IMR-90 (cell line): Measurements from ENCODE around the gene LRRFIP1. TPM values are rescaled to one million over a fixed set of nuclear protein-coding genes. Genes with fewer than 3 reads are reported as not detected.

Experiments
- ATAC-seq: fragments of 200-7000 bp; cut with Tn5 transposase; 2 replicates; pipeline ENCODE4 v1.9.1; 2020; ENCODE audit warnings: low read depth, mild to moderate bottlenecking, moderate library complexity
- BruUV-seq: library from RNA; stranded (reverse); fragments of 400-500 nt; replicated peaks from 2 replicates; lab custom pipeline; 2021; lab: Mats Ljungman, UMichigan
- CTCF ChIA-PET: fragments of 300-600 bp; formaldehyde crosslinking; extraction: SDS; loops from one replicate; lab custom pipeline; 2021; ENCODE audit warnings: antibody characterized with exemption; lab: Yijun Ruan, JAX
- POLR2A ChIA-PET: fragments of 300-600 bp; sonication (Branson Sonifier 250); formaldehyde crosslinking; loops from one replicate; lab custom pipeline; 2022; ENCODE audit warnings: antibody characterized with exemption; ENCODE audit not compliant: unreplicated experiment; lab: Charles Lee
- DNase-seq: peaks from one replicate; pipeline ENCODE4 v3.0.0; 2013
- H2AFZ ChIP-seq: replicated peaks from 2 replicates; pipeline ENCODE3; 2013; ENCODE audit warnings: low read length, mild to moderate bottlenecking; ENCODE audit not compliant: poor library complexity
- H2AK5ac ChIP-seq: 2 replicates; pipeline ENCODE4 v1.6.1; 2013; ENCODE audit warnings: low read depth, low read length, inconsistent platforms
- H2AK9ac ChIP-seq: replicated peaks from 2 replicates; pipeline ENCODE3; 2013; ENCODE audit warnings: mild to moderate bottlenecking, low read depth, low read length, moderate library complexity; ENCODE audit not compliant: poor library complexity
- H2BK120ac ChIP-seq: 2 replicates; pipeline ENCODE4 v1.6.1; 2013; ENCODE audit warnings: low read depth, low read length, inconsistent platforms
- H2BK15ac ChIP-seq: 3 replicates; pipeline ENCODE4 v1.6.1; 2013; ENCODE audit warnings: low read depth, low read length, inconsistent platforms
- H2BK20ac ChIP-seq: 2 replicates; pipeline ENCODE4 v1.6.1; 2013; ENCODE audit warnings: low read depth, mild to moderate bottlenecking, inconsistent platforms, low read length, moderate library complexity
- H2BK5ac ChIP-seq: 2 replicates; pipeline ENCODE4 v1.6.1; 2013; ENCODE audit warnings: mild to moderate bottlenecking, low read depth, low read length, inconsistent platforms; ENCODE audit not compliant: poor library complexity, severe bottlenecking
- H3K14ac ChIP-seq: replicated peaks from 2 replicates; pipeline ENCODE4 v1.6.1; 2013; ENCODE audit warnings: low read depth, low read length, inconsistent platforms
- H3K18ac ChIP-seq: 2 replicates; pipeline ENCODE4 v1.6.1; 2013; ENCODE audit warnings: low read depth, low read length, control low read depth
- H3K23ac ChIP-seq: 2 replicates; pipeline ENCODE4 v1.6.1; 2013; ENCODE audit warnings: low read depth, low read length, inconsistent platforms
- H3K27ac ChIP-seq: 2 replicates; pipeline ENCODE4 v1.5.1; 2013; ENCODE audit warnings: mild to moderate bottlenecking, control low read depth, low read length; ENCODE audit not compliant: insufficient read depth
- H3K27me3 ChIP-seq: 2 replicates; pipeline ENCODE4 v1.6.1; 2013; ENCODE audit warnings: low read length; ENCODE audit not compliant: control insufficient read depth, insufficient read depth
- H3K36me3 ChIP-seq: 2 replicates; pipeline ENCODE4 v1.6.1; 2013; ENCODE audit warnings: low read length, mixed read lengths; ENCODE audit not compliant: control insufficient read depth, insufficient read depth
- H3K4ac ChIP-seq: 2 replicates; pipeline ENCODE4 v1.6.1; 2013; ENCODE audit warnings: low read depth, low read length, inconsistent platforms
- H3K4me1 ChIP-seq: 2 replicates; pipeline ENCODE4 v1.6.1; 2013; ENCODE audit warnings: low read length, mixed read lengths; ENCODE audit not compliant: control insufficient read depth, insufficient read depth
- H3K4me2 ChIP-seq: 2 replicates; pipeline ENCODE4 v1.6.1; 2013; ENCODE audit warnings: low read depth, mild to moderate bottlenecking, control low read depth, low read length, moderate library complexity
- H3K4me3 ChIP-seq: 2 replicates; pipeline ENCODE4 v1.5.1; 2013; ENCODE audit warnings: low read depth, mild to moderate bottlenecking, control low read depth, low read length, moderate library complexity; ENCODE audit not compliant: insufficient read depth
- H3K56ac ChIP-seq: 2 replicates; pipeline ENCODE4 v1.6.1; 2013; ENCODE audit warnings: low read length, inconsistent platforms; ENCODE audit not compliant: insufficient read depth; ENCODE audit errors: extremely low read depth
- H3K79me1 ChIP-seq, 2 experiments: 2 replicates each; pipeline ENCODE4 v1.6.1; 2013; ENCODE audit warnings: low read length in 2 of 2, inconsistent platforms in 1 of 2, low read depth in 1 of 2
- H3K9ac ChIP-seq: 2 replicates; pipeline ENCODE4 v1.6.1; 2013; ENCODE audit warnings: low read depth, low read length, control low read depth
- H3K9me1 ChIP-seq: 2 replicates; pipeline ENCODE4 v1.6.1; 2013; ENCODE audit warnings: low read length, inconsistent platforms; ENCODE audit not compliant: insufficient read depth
- H3K9me3 ChIP-seq: 2 replicates; pipeline ENCODE4 v1.6.1; 2013; ENCODE audit warnings: low read length; ENCODE audit not compliant: control insufficient read depth, insufficient read depth
- H4K20me1 ChIP-seq: 2 replicates; pipeline ENCODE4 v1.6.1; 2013; ENCODE audit warnings: low read length, inconsistent platforms; ENCODE audit not compliant: insufficient read depth
- H4K5ac ChIP-seq: 2 replicates; pipeline ENCODE4 v1.6.1; 2013; ENCODE audit warnings: mild to moderate bottlenecking, low read depth, low read length, control low read depth
- H4K8ac ChIP-seq, 2 experiments: 2 replicates each; pipeline ENCODE4 v1.6.1; 2013; ENCODE audit warnings: low read depth in 2 of 2, low read length in 2 of 2, control low read depth in 1 of 2, inconsistent platforms in 1 of 2
- H4K91ac ChIP-seq: 2 replicates; pipeline ENCODE4 v1.6.1; 2013; ENCODE audit warnings: low read depth, low read length, inconsistent platforms; ENCODE audit not compliant: insufficient read depth
- FOS ChIP-seq: fragments of 150-350 bp; IDR thresholded peaks from 2 replicates; pipeline ENCODE4 v1.6.1; 2016; ENCODE audit warnings: low read depth, low read length
- NFE2L2 ChIP-seq: fragments of 150-350 bp; IDR thresholded peaks from 2 replicates; pipeline ENCODE4 v1.6.1; 2016; ENCODE audit warnings: low read depth, mild to moderate bottlenecking, low read length
- POLR2A ChIP-seq: IDR thresholded peaks from 2 replicates; pipeline ENCODE4 v1.6.1; 2012; ENCODE audit warnings: mild to moderate bottlenecking, low read depth, low read length
- SMC3 ChIP-seq: fragments of 150-350 bp; IDR thresholded peaks from 2 replicates; pipeline ENCODE4 v1.6.1; 2016; ENCODE audit warnings: low read depth, mild to moderate bottlenecking, antibody characterized with exemption, low read length, moderate library complexity
- WGBS, 2 experiments: methylation state at CpG; one replicate each; pipeline versions ENCODE4 v1.1.5 to v1.1.7; 2013; ENCODE audit warnings: missing lambda C conversion rate in 2 of 2; ENCODE audit not compliant: insufficient read length in 1 of 2; ENCODE audit errors: extremely low coverage in 2 of 2; 5-methylcytosine and 5-hydroxymethylcytosine counted together
- dilution Hi-C: fragments of 300-500 bp; cut with HindIII; formaldehyde crosslinking; loops from one replicate; pipeline ENCODE4 v1.14.3; 2018; ENCODE audit warnings: low sequenced_read_pairs; ENCODE audit not compliant: unreplicated experiment
- in situ Hi-C: fragments of 300-500 bp; cut with MboI; formaldehyde crosslinking; loops from 3 replicates; pipeline ENCODE4 v1.14.3; 2019; ENCODE audit warnings: low sequenced_read_pairs, inconsistent platforms, mixed read lengths
- intact Hi-C: fragments of 100-400 bp; cut with micrococcal nuclease; formaldehyde crosslinking; loops from 2 replicates; pipeline ENCODE4 v1.10.0; 2022
- polyA plus RNA-seq, 3 experiments: library from polyadenylated mRNA; depleted of rRNA; stranded (reverse); fragments of >200 nt; gene quantifications; 2 replicates each; pipeline ENCODE4 v1.2.3, GENCODE V29; 2012; ENCODE audit warnings: low replicate concordance in 1 of 3
- total RNA-seq: library from RNA; depleted of rRNA; stranded (reverse); fragments of >200 nt; gene quantifications from 2 replicates; pipeline ENCODE4 v1.2.3, GENCODE V29; 2012
- TF ChIP-seq, protein P1 (sequence below): fragments of 150-350 bp; IDR thresholded peaks from 2 replicates; pipeline ENCODE4 v1.6.1; 2016; ENCODE audit warnings: low read depth, mild to moderate bottlenecking, low read length, moderate library complexity, borderline replicate concordance

Gene LRRFIP1
- total and polyA plus RNA-seq, 2 of the 4 experiments (the other 2 are of a cell fraction), result 52.2 to 54.4 TPM

DNA sequence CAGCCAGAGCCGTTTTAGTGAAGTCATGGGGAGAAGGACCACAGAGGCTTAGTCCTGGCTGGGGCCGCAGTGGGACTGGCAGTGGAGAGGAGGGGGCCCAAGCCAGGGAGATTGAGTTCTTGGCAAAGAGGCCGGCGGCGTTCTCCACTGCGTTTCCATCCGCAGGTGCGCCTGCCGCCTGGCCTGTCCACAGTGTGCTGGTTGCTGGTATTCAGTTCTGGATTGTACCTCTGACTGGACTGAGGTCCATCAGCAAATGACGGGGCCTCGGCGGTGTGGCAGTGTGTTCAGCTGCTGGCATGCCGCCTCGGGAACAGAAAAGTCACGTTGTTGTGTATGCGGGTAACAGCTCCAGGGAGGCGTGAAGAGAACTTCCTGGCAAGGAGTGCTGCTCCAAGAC lies 36.8 kb downstream of the LRRFIP1 start:
- dilution Hi-C loops (no loop called here), in situ Hi-C loops (no loop called here), intact Hi-C loops (no loop called here)
- WGBS, 2 experiments, result 69% methylated on average over 4 of the region's 17 CpGs; no CpG with 5 or more reads in 1 of the 2 experiments
- H3K79me1 ChIP-seq, result peaks cover 25 to 63% of the 10 kb centered on the region in 2 experiments
- H3K9me1 ChIP-seq, result peaks cover 18% of the 10 kb centered on the region
- no peak overlapping the region for H2AFZ ChIP-seq
- H3K27ac ChIP-seq, result no peak overlapping the region
- ATAC-seq (no peak), DNase-seq (no peak)
- no peak overlapping the region for H3K4me3 ChIP-seq
- H3K4me2 ChIP-seq, result no peak overlapping the region
- H3K4me1 ChIP-seq, result peaks cover 13% of the 10 kb centered on the region
- H2AK5ac ChIP-seq, result no peak overlapping the region
- ChIA-PET CTCF (no interaction called here), POLR2A (no interaction called here)
- no peaks in the 10 kb centered on the region for H3K27me3 ChIP-seq
- no peaks in the 10 kb centered on the region for H3K36me3 ChIP-seq
- no peak overlapping the region for H2BK15ac ChIP-seq
- peak overlapping the region; percentile 16 for H3K4ac ChIP-seq
- H2BK120ac ChIP-seq, result no peak overlapping the region; the same call in 1 of the 2 replicates
- BruUV-seq, result no TSS peak
- no peak overlapping the region for H3K9ac ChIP-seq
- TF ChIP-seq POLR2A (no peak), FOS (no peak), NFE2L2 (no peak), SMC3 (no peak)
- TF ChIP-seq, protein P1, sequence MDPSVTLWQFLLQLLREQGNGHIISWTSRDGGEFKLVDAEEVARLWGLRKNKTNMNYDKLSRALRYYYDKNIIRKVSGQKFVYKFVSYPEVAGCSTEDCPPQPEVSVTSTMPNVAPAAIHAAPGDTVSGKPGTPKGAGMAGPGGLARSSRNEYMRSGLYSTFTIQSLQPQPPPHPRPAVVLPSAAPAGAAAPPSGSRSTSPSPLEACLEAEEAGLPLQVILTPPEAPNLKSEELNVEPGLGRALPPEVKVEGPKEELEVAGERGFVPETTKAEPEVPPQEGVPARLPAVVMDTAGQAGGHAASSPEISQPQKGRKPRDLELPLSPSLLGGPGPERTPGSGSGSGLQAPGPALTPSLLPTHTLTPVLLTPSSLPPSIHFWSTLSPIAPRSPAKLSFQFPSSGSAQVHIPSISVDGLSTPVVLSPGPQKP, result no peak
- peaks cover 6% of the 10 kb centered on the region for H4K20me1 ChIP-seq
- H4K8ac ChIP-seq, result no peak overlapping the region
- H4K91ac ChIP-seq, result no peak overlapping the region; the same call in 1 of the 2 replicates
- H4K5ac ChIP-seq, result no peak overlapping the region
- H3K9me3 ChIP-seq, result no peaks in the 10 kb centered on the region
- H3K56ac ChIP-seq, result no peak overlapping the region
- no peak overlapping the region for H2AK9ac ChIP-seq
- no peak overlapping the region for H2BK20ac ChIP-seq
- H3K18ac ChIP-seq, result no peak overlapping the region
- no peak overlapping the region for H3K14ac ChIP-seq
- H3K23ac ChIP-seq, result no peak overlapping the region
- no peak overlapping the region for H2BK5ac ChIP-seq
